Measurements from ENCODE around the gene TAX1BP1.
"Not testable (repeated sequence)": the region's sequence is repeated elsewhere in the genome, so short reads cannot be mapped to it uniquely, and the experiment has no call there.

Gene TAX1BP1

GRCh38 chr7:27834179-27834921 lies 94.4 kb downstream of the TAX1BP1 start:
- Mint-ChIP-seq H3K27ac (no peak overlapping the region), H3K4me3 (no peak overlapping the region), H3K9me3 (no peaks in the 10 kb centered on the region), H3K4me1 (ENCODE audit: low read depth) (no peaks in the 10 kb centered on the region), H3K36me3 (ENCODE audit: low read depth) (peaks cover 5% of the 10 kb centered on the region), H3K27me3 (ENCODE audit: low read depth) (no peaks in the 10 kb centered on the region)

GRCh38 chr7:27835376-27835775 lies 95.4 kb downstream of the TAX1BP1 start:
- Mint-ChIP-seq H3K27me3 (ENCODE audit: low read depth) (no peaks in the 10 kb centered on the region), H3K27ac (no peak overlapping the region), H3K4me1 (ENCODE audit: low read depth) (no peaks in the 10 kb centered on the region), H3K36me3 (ENCODE audit: low read depth) (peaks cover 3% of the 10 kb centered on the region), H3K9me3 (no peaks in the 10 kb centered on the region), H3K4me3 (no peak overlapping the region)

- no peaks in the 10 kb centered on the region for H3K9me3 Mint-ChIP-seq
These were observed 96.6 kb downstream of the TAX1BP1 start for GRCh38 chr7:27836536-27836935.

GRCh38 chr7:27839099-27839498 lies 99.1 kb downstream of the TAX1BP1 start:
- Mint-ChIP-seq H3K36me3 (ENCODE audit: low read depth) (peaks cover 1% of the 10 kb centered on the region), H3K4me1 (ENCODE audit: low read depth) (no peaks in the 10 kb centered on the region), H3K9me3 (no peaks in the 10 kb centered on the region), H3K4me3 (no peak overlapping the region), H3K27ac (no peak overlapping the region), H3K27me3 (ENCODE audit: low read depth) (no peaks in the 10 kb centered on the region)

More at GRCh38 chr7:27836536-27836935, 96.6 kb downstream of the TAX1BP1 start:
- no peaks in the 10 kb centered on the region for H3K27me3 Mint-ChIP-seq (ENCODE audit: low read depth)
- H3K4me3 Mint-ChIP-seq = no peak overlapping the region
- H3K4me1 Mint-ChIP-seq (ENCODE audit: low read depth) = no peaks in the 10 kb centered on the region
- peaks cover 3% of the 10 kb centered on the region for H3K36me3 Mint-ChIP-seq (ENCODE audit: low read depth)
- H3K27ac Mint-ChIP-seq = no peak overlapping the region

- no peak overlapping the region for H3K4me3 Mint-ChIP-seq
- peaks cover 1% of the 10 kb centered on the region for H3K36me3 Mint-ChIP-seq (ENCODE audit: low read depth)
- H3K4me1 Mint-ChIP-seq (ENCODE audit: low read depth) = no peaks in the 10 kb centered on the region
- no peaks in the 10 kb centered on the region for H3K27me3 Mint-ChIP-seq (ENCODE audit: low read depth)
- no peak overlapping the region for H3K27ac Mint-ChIP-seq
- H3K9me3 Mint-ChIP-seq = no peaks in the 10 kb centered on the region
These were observed 100.4 kb downstream of the TAX1BP1 start for GRCh38 chr7:27840313-27840712.

- Mint-ChIP-seq H3K27me3 (ENCODE audit: low read depth) (no peaks in the 10 kb centered on the region), H3K36me3 (ENCODE audit: low read depth) (peaks cover 1% of the 10 kb centered on the region), H3K9me3 (no peaks in the 10 kb centered on the region), H3K4me1 (ENCODE audit: low read depth) (no peaks in the 10 kb centered on the region), H3K4me3 (no peak overlapping the region), H3K27ac (no peak overlapping the region)
These were observed 100.9 kb downstream of the TAX1BP1 start for GRCh38 chr7:27840760-27841364.

- no peaks in the 10 kb centered on the region for H3K9me3 Mint-ChIP-seq
- H3K4me3 Mint-ChIP-seq = no peak overlapping the region
- peaks cover 1% of the 10 kb centered on the region for H3K36me3 Mint-ChIP-seq (ENCODE audit: low read depth)
- no peaks in the 10 kb centered on the region for H3K4me1 Mint-ChIP-seq (ENCODE audit: low read depth)
- no peaks in the 10 kb centered on the region for H3K27me3 Mint-ChIP-seq (ENCODE audit: low read depth)
- no peak overlapping the region for H3K27ac Mint-ChIP-seq
These were observed 102.2 kb downstream of the TAX1BP1 start for GRCh38 chr7:27842094-27842692.

- H3K27me3 Mint-ChIP-seq (ENCODE audit: low read depth) = no peaks in the 10 kb centered on the region
- H3K4me1 Mint-ChIP-seq (ENCODE audit: low read depth) = no peaks in the 10 kb centered on the region
- no peak overlapping the region for H3K4me3 Mint-ChIP-seq
- H3K27ac Mint-ChIP-seq = no peak overlapping the region
- peaks cover 1% of the 10 kb centered on the region for H3K36me3 Mint-ChIP-seq (ENCODE audit: low read depth)
- H3K9me3 Mint-ChIP-seq = no peaks in the 10 kb centered on the region
These were observed 102.9 kb downstream of the TAX1BP1 start for GRCh38 chr7:27842851-27843250.

GRCh38 chr7:27843584-27844305 lies 103.8 kb downstream of the TAX1BP1 start:
- Mint-ChIP-seq H3K36me3 (ENCODE audit: low read depth) (peaks cover 1% of the 10 kb centered on the region), H3K27ac (no peak overlapping the region), H3K27me3 (ENCODE audit: low read depth) (no peaks in the 10 kb centered on the region), H3K4me1 (ENCODE audit: low read depth) (no peaks in the 10 kb centered on the region), H3K9me3 (no peaks in the 10 kb centered on the region), H3K4me3 (no peak overlapping the region)

- Mint-ChIP-seq H3K27me3 (ENCODE audit: low read depth) (no peaks in the 10 kb centered on the region), H3K4me3 (no peak overlapping the region), H3K27ac (no peak overlapping the region), H3K9me3 (no peaks in the 10 kb centered on the region), H3K4me1 (ENCODE audit: low read depth) (no peaks in the 10 kb centered on the region), H3K36me3 (ENCODE audit: low read depth) (no peaks in the 10 kb centered on the region)
These were observed 106.4 kb downstream of the TAX1BP1 start for GRCh38 chr7:27846388-27846787.

- H3K4me1 Mint-ChIP-seq (ENCODE audit: low read depth) = no peaks in the 10 kb centered on the region
- H3K27ac Mint-ChIP-seq = no peak overlapping the region
- no peaks in the 10 kb centered on the region for H3K36me3 Mint-ChIP-seq (ENCODE audit: low read depth)
These were observed 110.6 kb downstream of the TAX1BP1 start for GRCh38 chr7:27850531-27850930.

GRCh38 chr7:27856703-27857485 lies 116.9 kb downstream of the TAX1BP1 start:
- not testable (repeated sequence) for H3K4me3 Mint-ChIP-seq; H3K27me3 Mint-ChIP-seq (ENCODE audit: low read depth); H3K4me1 Mint-ChIP-seq (ENCODE audit: low read depth); H3K27ac Mint-ChIP-seq; H3K36me3 Mint-ChIP-seq (ENCODE audit: low read depth)
- H3K9me3 Mint-ChIP-seq = peaks cover 17% of the 10 kb centered on the region

More at GRCh38 chr7:27850531-27850930, 110.6 kb downstream of the TAX1BP1 start:
- H3K4me3 Mint-ChIP-seq = no peak overlapping the region
- peaks cover 15% of the 10 kb centered on the region for H3K9me3 Mint-ChIP-seq
- no peaks in the 10 kb centered on the region for H3K27me3 Mint-ChIP-seq (ENCODE audit: low read depth)

- H3K36me3 Mint-ChIP-seq (ENCODE audit: low read depth) = no peaks in the 10 kb centered on the region
- no peaks in the 10 kb centered on the region for H3K4me1 Mint-ChIP-seq (ENCODE audit: low read depth)
- no peak overlapping the region for H3K27ac Mint-ChIP-seq
- no peaks in the 10 kb centered on the region for H3K9me3 Mint-ChIP-seq
- H3K4me3 Mint-ChIP-seq = no peak overlapping the region
- H3K27me3 Mint-ChIP-seq (ENCODE audit: low read depth) = peaks cover 6% of the 10 kb centered on the region
These were observed 120.8 kb downstream of the TAX1BP1 start for GRCh38 chr7:27860800-27861199.

GRCh38 chr7:27861747-27862146 lies 121.8 kb downstream of the TAX1BP1 start:
- Mint-ChIP-seq H3K36me3 (ENCODE audit: low read depth) (no peaks in the 10 kb centered on the region), H3K27ac (no peak overlapping the region), H3K4me3 (no peak overlapping the region), H3K4me1 (ENCODE audit: low read depth) (no peaks in the 10 kb centered on the region), H3K27me3 (ENCODE audit: low read depth) (peaks cover 6% of the 10 kb centered on the region), H3K9me3 (no peaks in the 10 kb centered on the region)

Data from T-helper 1 cell treated with Interleukin-12 subunit alpha and Interleukin-12 subunit beta and Interleukin-4 antibody, amounts not matched to agents 30 μg/mL and 1 μg/mL, for 36 hours (primary cell).